ENCODE data around the gene SCN8A. TPM values are rescaled to one million over a fixed set of nuclear protein-coding genes. Genes with fewer than 3 reads are reported as not detected.
"Not testable (repeated sequence)": the region's sequence is repeated elsewhere in the genome, so short reads cannot be mapped to it uniquely, and the experiment has no call there.

Gene SCN8A
- total RNA-seq, 1 donor: 0.21 TPM

DNA sequence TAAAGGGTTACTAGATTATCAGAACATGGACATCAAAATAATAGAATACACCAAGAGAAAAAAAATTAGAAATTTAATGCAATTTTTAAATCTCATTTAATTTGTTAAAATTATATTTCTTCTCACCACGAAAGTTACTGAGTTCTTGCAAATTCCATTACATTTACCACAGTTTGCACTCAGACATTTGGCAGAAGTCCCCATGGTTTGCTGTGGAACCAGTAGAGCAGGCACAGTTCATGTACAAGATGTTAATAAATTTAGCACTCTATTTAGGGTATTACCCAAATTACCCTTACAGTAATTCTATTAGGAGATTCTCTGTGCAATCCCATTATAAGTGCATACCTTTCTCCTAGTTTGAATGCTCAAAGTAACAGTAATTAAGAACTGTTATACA is 9.7 kb downstream of the SCN8A start:
- H3K27me3 ChIP-seq (ENCODE audit: insufficient read depth, low read length): peaks cover 26% of the 10 kb centered on the region
- H3K4me1 ChIP-seq (ENCODE audit: insufficient read depth, low read length): no peaks in the 10 kb centered on the region
- H3K4me3 ChIP-seq (ENCODE audit: low read length): no peak overlapping the region
- H3K9me3 ChIP-seq (ENCODE audit: low read depth, low read length): no peaks in the 10 kb centered on the region

- Histone ChIP-seq H3K4me1 (ENCODE audit: insufficient read depth, low read length) (no peaks in the 10 kb centered on the region), H3K27me3 (ENCODE audit: insufficient read depth, low read length) (peaks cover 26% of the 10 kb centered on the region), H3K4me3 (ENCODE audit: low read length) (no peak overlapping the region), H3K9me3 (ENCODE audit: low read depth, low read length) (no peaks in the 10 kb centered on the region)
Measured at GRCh38 chr12:51601241-51601640, 10.2 kb downstream of the SCN8A start.

- not testable (repeated sequence) for H3K27me3 ChIP-seq (ENCODE audit: insufficient read depth, low read length); H3K4me3 ChIP-seq (ENCODE audit: low read length); H3K9me3 ChIP-seq (ENCODE audit: low read depth, low read length); H3K4me1 ChIP-seq (ENCODE audit: insufficient read depth, low read length)
Measured at GRCh38 chr12:51605896-51606295, 14.9 kb downstream of the SCN8A start.

- H3K27me3 ChIP-seq (ENCODE audit: insufficient read depth, low read length); H3K4me1 ChIP-seq (ENCODE audit: insufficient read depth, low read length); H3K9me3 ChIP-seq (ENCODE audit: low read depth, low read length); H3K4me3 ChIP-seq (ENCODE audit: low read length): not testable (repeated sequence)
Measured at GRCh38 chr12:51607197-51607596, 16.2 kb downstream of the SCN8A start.

DNA sequence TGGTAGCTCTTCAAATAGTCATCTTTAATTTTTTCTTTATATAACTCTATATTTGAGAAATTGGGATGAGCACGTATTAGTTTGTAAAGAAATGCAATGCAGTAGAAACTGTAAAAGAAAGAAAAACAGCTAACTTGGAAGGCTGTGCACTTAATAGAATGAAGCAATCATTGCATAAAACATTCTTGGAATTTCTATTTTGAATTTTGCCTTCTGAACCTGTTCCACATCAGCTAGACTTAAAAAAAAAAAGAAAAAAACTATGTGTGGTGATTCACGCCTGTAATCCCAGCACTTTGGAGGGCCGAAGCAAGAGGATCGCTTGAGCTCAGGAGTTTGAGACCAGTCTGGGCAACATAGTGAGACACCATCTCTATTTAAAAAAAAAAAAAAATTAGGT is 29.4 kb downstream of the SCN8A start:
- Histone ChIP-seq H3K4me1 (ENCODE audit: insufficient read depth, low read length) (no peaks in the 10 kb centered on the region), H3K9me3 (ENCODE audit: low read depth, low read length) (no peaks in the 10 kb centered on the region), H3K4me3 (ENCODE audit: low read length) (no peak overlapping the region), H3K27me3 (ENCODE audit: insufficient read depth, low read length) (peaks cover 5% of the 10 kb centered on the region)

DNA sequence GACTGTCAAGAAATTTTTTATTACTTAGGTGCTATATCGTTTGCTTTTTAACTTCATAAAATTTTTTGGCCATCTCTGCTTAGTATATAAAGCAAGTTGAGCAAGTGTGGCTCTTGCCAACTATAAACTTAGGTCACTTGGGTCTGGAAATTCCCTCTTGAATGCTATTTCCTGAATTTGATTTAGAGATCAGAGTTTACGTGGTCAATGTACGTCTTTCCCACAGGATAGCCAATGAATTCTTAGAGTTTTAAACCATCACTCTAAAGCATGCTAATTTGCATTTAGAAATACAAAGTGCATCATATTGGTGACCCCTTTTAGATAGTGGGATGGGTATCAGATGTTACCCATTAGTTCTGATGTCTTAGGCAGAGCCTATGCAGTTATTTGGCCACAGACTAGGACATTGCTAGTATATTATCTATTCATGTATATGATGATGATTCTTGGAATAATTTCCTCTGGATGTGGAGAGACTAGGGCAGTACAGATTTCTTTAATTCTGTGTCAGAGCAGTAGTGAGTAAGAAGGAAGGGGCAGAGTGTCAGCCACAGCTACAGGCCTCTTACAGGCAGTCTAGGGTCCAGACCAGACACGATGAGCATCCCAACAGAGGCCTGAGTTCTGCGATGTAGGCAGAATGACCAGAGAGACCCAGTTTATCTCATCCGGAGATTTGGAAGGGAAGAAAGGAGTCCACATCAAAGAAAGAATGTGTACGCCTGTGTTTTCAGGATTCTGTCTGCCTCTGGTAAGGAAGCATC is 30.3 kb downstream of the SCN8A start:
- no peaks in the 10 kb centered on the region for H3K9me3 ChIP-seq (ENCODE audit: low read depth, low read length)
- H3K4me3 ChIP-seq (ENCODE audit: low read length): no peak overlapping the region
- H3K4me1 ChIP-seq (ENCODE audit: insufficient read depth, low read length): no peaks in the 10 kb centered on the region
- H3K27me3 ChIP-seq (ENCODE audit: insufficient read depth, low read length): peaks cover 5% of the 10 kb centered on the region

GRCh38 chr12:51622564-51622963 is 31.5 kb downstream of the SCN8A start:
- H3K4me1 ChIP-seq (ENCODE audit: insufficient read depth, low read length): no peaks in the 10 kb centered on the region
- no peak overlapping the region for H3K4me3 ChIP-seq (ENCODE audit: low read length)
- H3K9me3 ChIP-seq (ENCODE audit: low read depth, low read length): no peaks in the 10 kb centered on the region
- peaks cover 5% of the 10 kb centered on the region for H3K27me3 ChIP-seq (ENCODE audit: insufficient read depth, low read length)

DNA sequence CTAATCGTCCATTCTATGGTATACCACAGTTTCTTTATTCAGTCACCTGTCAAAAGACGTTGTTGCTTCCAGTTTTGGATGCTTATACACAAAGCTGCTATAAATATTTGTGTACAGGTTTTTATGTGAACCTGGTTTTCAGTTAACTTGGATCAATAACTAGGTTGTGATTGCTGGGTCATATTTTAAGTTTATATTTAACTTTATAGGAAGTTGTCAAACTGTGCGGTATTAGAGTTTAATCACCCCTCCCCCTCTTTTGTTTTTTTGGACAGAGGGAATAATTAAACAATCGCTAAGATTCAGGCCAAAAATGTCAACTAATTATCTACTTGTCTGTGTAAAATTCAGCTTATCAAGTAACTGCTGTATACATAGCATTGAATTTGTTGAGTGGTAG is 34.3 kb downstream of the SCN8A start:
- no peak overlapping the region for H3K4me3 ChIP-seq (ENCODE audit: low read length)
- peaks cover 9% of the 10 kb centered on the region for H3K27me3 ChIP-seq (ENCODE audit: insufficient read depth, low read length)
- no peaks in the 10 kb centered on the region for H3K9me3 ChIP-seq (ENCODE audit: low read depth, low read length)
- no peaks in the 10 kb centered on the region for H3K4me1 ChIP-seq (ENCODE audit: insufficient read depth, low read length)

- Histone ChIP-seq H3K4me1 (ENCODE audit: insufficient read depth, low read length) (no peaks in the 10 kb centered on the region), H3K27me3 (ENCODE audit: insufficient read depth, low read length) (peaks cover 9% of the 10 kb centered on the region), H3K4me3 (ENCODE audit: low read length) (no peak overlapping the region), H3K9me3 (ENCODE audit: low read depth, low read length) (no peaks in the 10 kb centered on the region)
Measured at GRCh38 chr12:51626115-51626514, 35.1 kb downstream of the SCN8A start.

- Histone ChIP-seq H3K4me3 (ENCODE audit: low read length) (no peak overlapping the region), H3K4me1 (ENCODE audit: insufficient read depth, low read length) (no peaks in the 10 kb centered on the region), H3K27me3 (ENCODE audit: insufficient read depth, low read length) (peaks cover 9% of the 10 kb centered on the region), H3K9me3 (ENCODE audit: low read depth, low read length) (no peaks in the 10 kb centered on the region)
Measured at GRCh38 chr12:51626629-51627028, 35.6 kb downstream of the SCN8A start.

DNA sequence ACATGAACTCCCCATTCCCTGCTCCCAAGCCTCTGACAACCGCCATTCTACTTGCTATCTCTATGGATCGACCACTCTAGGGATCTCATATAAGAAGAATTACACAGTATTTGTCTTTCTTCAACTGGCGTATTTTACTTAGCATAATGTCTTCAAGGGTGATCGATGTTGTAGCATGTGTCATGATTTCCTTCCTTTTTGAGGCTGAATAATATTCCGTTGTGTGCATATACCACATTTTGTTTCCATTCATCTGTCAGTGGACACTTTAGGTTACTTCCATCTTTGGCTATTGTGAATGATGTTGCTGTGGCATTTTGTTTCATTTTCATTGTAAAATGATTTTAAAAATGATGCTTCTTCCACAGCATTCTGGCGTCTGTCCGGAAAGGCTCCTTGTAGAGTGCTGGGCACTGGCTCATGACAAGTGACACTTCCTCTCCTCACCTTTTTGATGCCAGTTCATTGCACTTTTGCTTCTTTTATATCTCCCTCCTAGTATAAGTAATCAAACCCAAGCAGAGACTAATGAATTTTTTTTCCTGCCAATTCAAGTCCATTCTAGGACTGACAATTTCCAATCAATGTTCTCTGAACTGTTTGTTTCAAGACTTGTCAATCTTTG is 39.3 kb downstream of the SCN8A start:
- Histone ChIP-seq H3K4me3 (ENCODE audit: low read length) (no peak overlapping the region), H3K9me3 (ENCODE audit: low read depth, low read length) (no peaks in the 10 kb centered on the region), H3K27me3 (ENCODE audit: insufficient read depth, low read length) (peaks cover 8% of the 10 kb centered on the region), H3K4me1 (ENCODE audit: insufficient read depth, low read length) (no peaks in the 10 kb centered on the region)

- Histone ChIP-seq H3K27me3 (ENCODE audit: insufficient read depth, low read length) (peaks cover 8% of the 10 kb centered on the region), H3K4me3 (ENCODE audit: low read length) (no peak overlapping the region), H3K9me3 (ENCODE audit: low read depth, low read length) (no peaks in the 10 kb centered on the region)
Measured at GRCh38 chr12:51630986-51631385, 40.0 kb downstream of the SCN8A start.

DNA sequence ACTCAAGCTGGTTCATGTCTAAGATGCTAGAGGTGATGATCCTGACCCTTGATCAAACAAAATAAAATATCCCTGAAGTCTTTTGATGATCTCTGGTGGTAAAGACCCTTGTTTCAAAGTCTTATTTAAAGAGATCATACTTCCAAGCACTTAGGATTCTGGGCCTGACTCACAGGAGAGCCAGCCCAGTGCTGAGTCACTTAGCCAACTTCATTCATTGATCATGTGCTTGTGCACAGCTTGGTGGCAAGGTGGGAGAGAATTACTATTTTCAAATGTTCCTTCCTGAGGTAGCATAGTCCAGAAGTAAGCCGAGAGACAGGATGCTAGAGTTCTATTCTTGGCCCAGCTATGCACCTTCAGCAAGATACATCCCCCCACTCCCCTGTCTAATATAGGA is 40.6 kb downstream of the SCN8A start:
- Histone ChIP-seq H3K4me3 (ENCODE audit: low read length) (no peak overlapping the region), H3K27me3 (ENCODE audit: insufficient read depth, low read length) (peaks cover 8% of the 10 kb centered on the region), H3K4me1 (ENCODE audit: insufficient read depth, low read length) (no peaks in the 10 kb centered on the region), H3K9me3 (ENCODE audit: low read depth, low read length) (no peaks in the 10 kb centered on the region)

More at GRCh38 chr12:51630986-51631385, 40.0 kb downstream of the SCN8A start:
- no peaks in the 10 kb centered on the region for H3K4me1 ChIP-seq (ENCODE audit: insufficient read depth, low read length)

DNA sequence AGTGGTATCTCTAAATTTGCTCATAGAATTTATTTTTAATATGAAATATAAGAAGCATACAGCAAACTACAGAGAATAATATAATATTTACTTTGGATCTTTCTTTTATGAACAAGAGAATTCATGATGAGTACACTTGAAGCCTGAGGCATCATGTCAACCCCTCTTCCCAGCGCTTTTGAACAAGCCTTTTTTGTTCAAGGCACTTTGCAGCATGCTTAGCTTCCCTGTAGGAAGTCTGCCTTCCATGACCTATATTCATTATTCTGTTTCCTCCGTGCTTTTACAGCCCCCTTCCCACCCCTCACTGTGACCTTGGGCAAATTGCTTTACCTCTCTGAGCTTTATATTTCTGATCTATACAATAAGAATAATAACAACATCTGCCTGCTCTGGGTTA is 41.6 kb downstream of the SCN8A start:
- H3K9me3 ChIP-seq (ENCODE audit: low read depth, low read length): no peaks in the 10 kb centered on the region
- H3K27me3 ChIP-seq (ENCODE audit: insufficient read depth, low read length): peaks cover 8% of the 10 kb centered on the region
- H3K4me3 ChIP-seq (ENCODE audit: low read length): no peak overlapping the region
- H3K4me1 ChIP-seq (ENCODE audit: insufficient read depth, low read length): no peaks in the 10 kb centered on the region

- H3K9me3 ChIP-seq (ENCODE audit: low read depth, low read length): no peaks in the 10 kb centered on the region
- H3K4me1 ChIP-seq (ENCODE audit: insufficient read depth, low read length): no peaks in the 10 kb centered on the region
- H3K4me3 ChIP-seq (ENCODE audit: low read length): no peak overlapping the region
- H3K27me3 ChIP-seq (ENCODE audit: insufficient read depth, low read length): peaks cover 3% of the 10 kb centered on the region
Measured at GRCh38 chr12:51635346-51635745, 44.3 kb downstream of the SCN8A start.

DNA sequence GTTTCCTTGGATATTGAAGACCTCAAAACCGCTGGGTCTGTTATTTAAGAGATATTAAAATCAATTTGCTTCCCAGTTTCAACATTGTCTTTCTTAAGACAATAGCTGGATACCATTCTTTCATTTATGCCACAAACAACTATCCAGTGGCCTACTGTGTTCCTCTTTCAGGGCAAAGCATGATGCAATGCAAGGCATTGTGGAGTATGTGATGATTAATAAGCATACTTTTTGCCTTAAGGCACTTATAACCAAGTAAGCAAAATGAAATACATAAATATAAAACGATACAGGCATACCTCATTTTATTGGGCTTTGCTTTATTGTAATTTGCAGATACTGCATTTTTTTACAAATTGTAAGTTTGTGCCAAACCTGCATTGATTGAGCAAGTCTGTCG is 45.5 kb downstream of the SCN8A start:
- no peaks in the 10 kb centered on the region for H3K9me3 ChIP-seq (ENCODE audit: low read depth, low read length)

More for the DNA sequence above, 45.5 kb downstream of the SCN8A start:
- H3K27me3 ChIP-seq (ENCODE audit: insufficient read depth, low read length): peaks cover 3% of the 10 kb centered on the region
- no peak overlapping the region for H3K4me3 ChIP-seq (ENCODE audit: low read length)
- H3K4me1 ChIP-seq (ENCODE audit: insufficient read depth, low read length): no peaks in the 10 kb centered on the region

Data from mononuclear cell (primary cell).